Lung (tissue), 12 donors: ENCODE measurements around the gene KDM4E. TPM values are rescaled to one million over a fixed set of nuclear protein-coding genes. Genes with fewer than 3 reads are reported as not detected.
A peak's percentile ranks its signal among the peaks of the same experiment; 100 is the strongest.

Experiments
- ATAC-seq: fragments of 200-7000 bp; cut with Tn5 transposase; one replicate; pipeline ENCODE4 v1.9.1; 2020; ENCODE audit warnings: moderate number of reproducible peaks; ENCODE audit not compliant: insufficient read depth, low FRiP score
- DNase-seq, 3 donors: peaks; one replicate each; pipeline ENCODE4 v3.0.0-alpha.2; 2013 to 2017
- H3K27ac ChIP-seq, 2 donors: one replicate each; pipeline ENCODE4 v1.5.1; 2013; ENCODE audit warnings: mild to moderate bottlenecking in 2 of 2, moderate library complexity in 2 of 2, control low read depth in 1 of 2, inconsistent platforms in 1 of 2, low read depth in 1 of 2, low read length in 1 of 2
- H3K27me3 ChIP-seq, 3 donors: one replicate each; pipeline ENCODE4 v1.5.1; 2013; ENCODE audit warnings: low read length in 2 of 3; ENCODE audit not compliant: control insufficient read depth in 3 of 3, insufficient read depth in 3 of 3
- H3K36me3 ChIP-seq, 4 donors: one replicate each; pipeline ENCODE4 v1.5.1; 2013; ENCODE audit warnings: low read length in 4 of 4, mild to moderate bottlenecking in 1 of 4, moderate library complexity in 1 of 4; ENCODE audit not compliant: control insufficient read depth in 4 of 4, insufficient read depth in 4 of 4
- H3K4me1 ChIP-seq, 5 donors: one replicate each; pipeline ENCODE4 v1.5.1; 2013; ENCODE audit warnings: low read length in 5 of 5, mild to moderate bottlenecking in 2 of 5, moderate library complexity in 1 of 5; ENCODE audit not compliant: control insufficient read depth in 5 of 5, insufficient read depth in 5 of 5
- H3K4me3 ChIP-seq: one replicate; pipeline ENCODE4 v1.5.1; 2013; ENCODE audit warnings: mild to moderate bottlenecking, control low read depth, moderate library complexity
- H3K9ac ChIP-seq, 2 donors: one replicate each; pipeline ENCODE4 v1.5.1; 2013; ENCODE audit warnings: low read length in 2 of 2, control low read depth in 1 of 2; ENCODE audit not compliant: insufficient read depth in 1 of 2
- H3K9me3 ChIP-seq, 4 donors: one replicate each; pipeline ENCODE4 v1.5.1; 2013; ENCODE audit warnings: low read length in 3 of 4, mild to moderate bottlenecking in 1 of 4, moderate library complexity in 1 of 4; ENCODE audit not compliant: control insufficient read depth in 4 of 4, insufficient read depth in 3 of 4
- CTCF ChIP-seq: IDR thresholded peaks from 2 replicates; pipeline ENCODE4 v1.5.1; 2012; ENCODE audit warnings: mild to moderate bottlenecking; ENCODE audit errors: control extremely low read depth, extremely low read depth
- WGBS, 2 donors: extraction: QIAGEN DNeasy Blood & Tissue Kit; methylation state at CpG; one replicate each; pipeline ENCODE4 v1.1.7; 2013; 5-methylcytosine and 5-hydroxymethylcytosine counted together
- polyA plus RNA-seq, 2 donors: library from polyadenylated mRNA; stranded (reverse); fragments of 200-250 nt; gene quantifications; one replicate each; pipeline ENCODE4 v1.2.1, GENCODE V29; 2013
- total RNA-seq, 2 donors: library from RNA; depleted of rRNA in 1 of 2; stranded (reverse); fragments of >200 nt in 1 of 2; gene quantifications; one replicate each; pipeline ENCODE4 v1.2.1, GENCODE V29; 2014 to 2021
- donor health status: control.
- donor health status: control.
- donor health status: Bipolar disorder and iron deficiency.
- donor health status: healthy.
- donor health status: DM: yes; HTN: yes; CAD: no.

KDM4E gene
- total and polyA plus RNA-seq, 4 donors, result not detected

GRCh38 chr11:95059046-95059445, 34.0 kb downstream of the KDM4E start:
- 83 to 89% methylated on average over 6 of the region's 6 CpGs for WGBS, 2 donors
- DNase-seq, result no peak
- ATAC-seq, result no peak

GRCh38 chr11:95065336-95065735, 40.3 kb downstream of the KDM4E start:
- H3K4me1 ChIP-seq, result peaks cover 0 to 22% (median 0%) of the 10 kb centered on the region in 5 donors
- DNase-seq, result no peak
- H3K9me3 ChIP-seq, result no peaks in the 10 kb centered on the region
- no peak for TF ChIP-seq CTCF
- no peak overlapping the region for H3K4me3 ChIP-seq
- H3K27ac ChIP-seq, result no peak overlapping the region
- H3K9ac ChIP-seq, result no peak overlapping the region
- WGBS, 2 donors, result 97 to 100% methylated on average over 1 of the region's 1 CpG
- H3K27me3 ChIP-seq, result peaks cover 0 to 2% (median 0%) of the 10 kb centered on the region in 3 donors
- no peaks in the 10 kb centered on the region for H3K36me3 ChIP-seq
- ATAC-seq, result no peak

More at GRCh38 chr11:95059046-95059445, 34.0 kb downstream of the KDM4E start:
- Histone ChIP-seq H3K9me3 (no peaks in the 10 kb centered on the region), H3K4me3 (no peak overlapping the region), H3K9ac (no peak overlapping the region), H3K27ac (no peak overlapping the region), H3K36me3 (no peaks in the 10 kb centered on the region), H3K27me3 (peaks cover 0 to 2% (median 0%) of the 10 kb centered on the region in 3 donors), H3K4me1 (peaks cover 0 to 3% (median 0%) of the 10 kb centered on the region in 5 donors)
- TF ChIP-seq CTCF, result no peak

GRCh38 chr11:95066716-95067038, 41.6 kb downstream of the KDM4E start, which contains the start of gene SRSF8:
TSS of gene SRSF8 (plus strand) at chr11:95066919. CDS start at chr11:95067227, 308 bp downstream.
- Histone ChIP-seq H3K27ac (peak within 1 kb of the TSS; percentile 96 to 100), H3K36me3 (no peaks in the 10 kb centered on the region), H3K9ac (peak within 1 kb of the TSS; percentile 67 to 96), H3K4me1 (peaks cover 0 to 22% (median 0%) of the 10 kb centered on the region in 5 donors), H3K9me3 (no peaks in the 10 kb centered on the region), H3K27me3 (no peaks in the 10 kb centered on the region), H3K4me3 (peak within 1 kb of the TSS; percentile 92)
- no peak for TF ChIP-seq CTCF
- 0% methylated on average over 4 of the region's 4 CpGs for WGBS, 2 donors
- ATAC-seq (peak; percentile 37), DNase-seq (no peak)
